GM12801 (cell line): ENCODE data around the gene SLC38A11.

Experiments
- TF ChIP-seq, protein P1 (sequence below): IDR thresholded peaks from one replicate; pipeline ENCODE4 v1.5.1; 2011; ENCODE audit warnings: control low read depth; ENCODE audit not compliant: insufficient read length; ENCODE audit errors: extremely low read depth

Gene SLC38A11

DNA sequence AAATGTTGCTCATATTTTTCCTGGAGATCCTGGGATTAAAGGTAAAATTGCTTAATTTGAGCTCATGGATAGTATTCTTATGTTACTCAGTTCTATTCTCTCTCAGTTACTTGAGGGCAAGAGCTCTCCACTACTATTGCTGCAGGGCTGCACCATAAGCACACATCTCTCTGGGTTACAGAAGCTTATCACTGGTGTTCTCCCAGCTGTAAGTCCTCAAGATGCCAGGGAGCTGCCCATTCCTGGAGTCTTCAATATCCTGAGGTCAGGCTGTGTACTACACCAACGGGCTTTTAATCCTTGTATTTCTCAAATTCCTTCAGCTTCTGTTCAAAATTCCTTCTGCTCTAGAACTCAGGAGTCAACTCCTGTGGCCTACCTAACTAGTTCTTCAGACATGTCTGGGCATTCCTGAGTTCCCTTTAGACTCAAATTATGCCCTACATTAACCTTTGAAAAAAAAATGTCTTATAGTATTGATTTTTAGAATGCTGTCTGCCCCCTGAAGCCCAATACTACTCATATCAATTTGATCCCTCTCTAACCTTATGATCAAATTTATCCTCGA lies 96.0 kb downstream of the SLC38A11 start:
- TF ChIP-seq, protein P1, sequence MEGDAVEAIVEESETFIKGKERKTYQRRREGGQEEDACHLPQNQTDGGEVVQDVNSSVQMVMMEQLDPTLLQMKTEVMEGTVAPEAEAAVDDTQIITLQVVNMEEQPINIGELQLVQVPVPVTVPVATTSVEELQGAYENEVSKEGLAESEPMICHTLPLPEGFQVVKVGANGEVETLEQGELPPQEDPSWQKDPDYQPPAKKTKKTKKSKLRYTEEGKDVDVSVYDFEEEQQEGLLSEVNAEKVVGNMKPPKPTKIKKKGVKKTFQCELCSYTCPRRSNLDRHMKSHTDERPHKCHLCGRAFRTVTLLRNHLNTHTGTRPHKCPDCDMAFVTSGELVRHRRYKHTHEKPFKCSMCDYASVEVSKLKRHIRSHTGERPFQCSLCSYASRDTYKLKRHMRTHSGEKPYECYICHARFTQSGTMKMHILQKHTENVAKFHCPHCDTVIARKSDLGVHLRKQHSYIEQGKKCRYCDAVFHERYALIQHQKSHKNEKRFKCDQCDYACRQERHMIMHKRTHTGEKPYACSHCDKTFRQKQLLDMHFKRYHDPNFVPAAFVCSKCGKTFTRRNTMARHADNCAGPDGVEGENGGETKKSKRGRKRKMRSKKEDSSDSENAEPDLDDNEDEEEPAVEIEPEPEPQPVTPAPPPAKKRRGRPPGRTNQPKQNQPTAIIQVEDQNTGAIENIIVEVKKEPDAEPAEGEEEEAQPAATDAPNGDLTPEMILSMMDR, result no peak

DNA sequence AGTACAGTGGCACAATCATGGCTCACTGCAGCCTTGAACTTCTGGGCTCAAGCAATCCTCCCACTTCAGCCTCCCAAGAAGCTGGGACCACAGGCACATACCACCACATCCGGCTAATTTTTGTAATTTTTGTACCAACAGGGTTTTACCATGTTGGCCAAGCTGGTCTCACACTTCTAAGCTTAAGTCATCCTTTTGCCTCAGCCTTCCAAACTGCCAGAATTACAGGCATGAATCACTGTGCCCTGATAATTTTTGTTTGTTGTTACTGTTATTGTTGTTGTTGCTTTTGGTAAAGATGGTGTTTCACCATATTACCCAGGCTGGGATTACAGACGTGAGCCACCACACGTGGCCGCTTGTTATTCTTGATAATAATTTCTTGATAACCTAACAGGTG lies 103.2 kb downstream of the SLC38A11 start:
- TF ChIP-seq, protein P1, result no peak

DNA sequence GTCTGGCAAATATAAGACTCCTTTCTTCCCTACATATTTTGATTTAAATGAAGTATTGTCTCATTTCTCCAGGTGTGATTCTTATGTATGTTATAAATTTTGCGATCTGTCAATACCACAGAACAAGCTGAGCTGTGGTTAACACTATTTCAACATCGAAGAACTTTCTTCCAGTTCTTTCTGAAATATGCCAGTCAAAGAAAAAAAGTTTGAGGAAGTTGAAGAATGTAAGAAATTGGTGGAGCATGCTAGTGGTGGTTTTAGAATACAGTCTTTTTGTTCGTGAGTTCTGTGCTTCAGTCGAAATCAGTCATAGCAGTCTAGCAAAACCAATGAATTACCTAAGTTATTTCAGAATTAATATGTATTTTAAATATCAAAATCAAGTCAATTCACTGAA lies 105.1 kb downstream of the SLC38A11 start:
- TF ChIP-seq, protein P1, result no peak

DNA sequence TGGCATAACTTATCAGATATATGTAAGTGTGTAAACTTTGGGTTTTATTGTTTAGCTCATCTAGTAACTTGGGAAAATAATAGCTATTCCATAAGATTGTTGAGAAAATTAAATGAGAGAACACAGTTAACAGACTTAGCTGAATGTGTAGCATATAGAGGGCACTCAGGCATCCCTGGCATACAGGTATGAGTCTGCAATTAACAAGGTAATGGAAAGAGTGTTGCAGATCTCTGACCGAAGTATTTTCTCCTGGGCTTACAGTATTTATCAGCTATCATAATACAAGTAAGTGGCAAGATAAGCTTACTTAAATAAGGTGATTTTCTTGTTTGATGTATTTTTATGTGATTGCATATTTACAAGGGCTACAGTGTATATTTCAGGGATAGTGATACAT lies 105.8 kb downstream of the SLC38A11 start:
- TF ChIP-seq, protein P1, result no peak

DNA sequence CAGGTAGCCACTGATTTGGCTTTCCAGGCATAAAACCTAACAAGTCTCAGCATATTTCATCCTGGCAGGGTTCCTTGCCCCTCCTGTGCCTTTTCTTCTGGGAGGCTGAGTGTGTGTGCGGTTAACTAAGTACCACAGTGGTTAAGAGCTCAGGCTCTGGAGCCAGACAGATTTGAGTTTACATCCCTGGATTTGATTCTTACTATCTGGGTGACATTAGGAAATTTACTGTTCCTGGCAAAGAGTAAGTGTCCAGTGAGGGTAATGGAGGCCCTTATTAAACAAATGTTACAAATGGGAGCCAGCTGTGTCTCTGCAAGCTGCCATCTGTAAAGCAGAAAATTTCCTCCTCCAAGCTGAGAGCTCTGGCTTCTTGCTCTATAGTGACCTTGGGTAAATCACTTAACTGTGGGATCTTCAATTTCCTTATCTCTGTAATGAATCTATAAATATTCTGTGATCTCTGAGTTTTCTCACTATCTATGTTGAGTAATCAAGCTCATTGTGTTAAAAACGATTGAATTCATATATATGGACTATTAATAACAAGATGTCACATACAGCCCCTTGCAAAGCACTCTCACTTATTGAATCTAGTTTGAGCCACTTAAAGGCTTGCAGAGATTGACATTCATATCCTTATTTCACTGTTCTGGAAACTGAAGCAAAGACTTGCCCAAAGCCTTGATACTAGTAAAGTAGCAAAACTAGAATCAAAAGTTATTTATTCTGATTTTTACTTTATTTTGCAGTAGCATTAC lies 107.2 kb downstream of the SLC38A11 start:
- TF ChIP-seq, protein P1, result no peak

DNA sequence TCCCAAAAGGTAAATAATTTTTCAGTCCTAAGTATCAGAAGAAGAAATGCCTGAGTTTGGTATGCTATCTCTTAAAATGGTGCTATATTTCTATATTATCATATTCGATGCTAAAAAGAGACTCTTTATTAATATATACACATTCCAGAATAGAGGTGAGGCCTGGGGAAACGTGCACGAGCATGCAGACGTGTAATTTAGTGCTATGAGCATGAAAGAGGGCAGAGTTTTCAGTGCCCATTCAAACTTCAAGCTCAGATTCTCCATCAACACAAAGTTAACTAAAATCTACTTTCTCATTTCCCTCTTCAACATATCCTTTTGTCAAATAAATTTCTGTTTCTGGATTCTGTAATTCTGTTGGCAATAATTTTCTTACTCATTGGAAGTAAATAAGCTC lies 108.0 kb downstream of the SLC38A11 start:
- TF ChIP-seq, protein P1, result no peak

DNA sequence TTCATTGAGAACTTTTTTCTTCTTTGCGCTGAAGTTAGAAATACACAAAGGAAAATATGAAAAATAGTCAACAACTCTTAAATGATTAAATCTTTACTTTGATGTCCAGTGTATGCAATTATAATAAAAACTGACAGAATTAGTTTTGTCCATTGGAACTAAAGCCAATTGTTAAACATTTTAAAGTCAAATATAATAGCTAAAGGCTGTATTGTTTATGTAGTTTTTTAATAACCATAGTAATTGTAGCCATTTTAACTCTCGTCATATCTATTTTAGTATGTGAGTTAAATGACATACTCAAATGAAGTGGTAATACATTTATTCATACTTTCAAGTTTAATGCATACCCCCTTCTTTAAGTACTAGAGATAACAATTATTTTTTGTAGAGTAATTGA lies 109.0 kb downstream of the SLC38A11 start:
- TF ChIP-seq, protein P1, result no peak
